Measurements from ENCODE around the gene CALHM2.

The CALHM2 gene, protein sequence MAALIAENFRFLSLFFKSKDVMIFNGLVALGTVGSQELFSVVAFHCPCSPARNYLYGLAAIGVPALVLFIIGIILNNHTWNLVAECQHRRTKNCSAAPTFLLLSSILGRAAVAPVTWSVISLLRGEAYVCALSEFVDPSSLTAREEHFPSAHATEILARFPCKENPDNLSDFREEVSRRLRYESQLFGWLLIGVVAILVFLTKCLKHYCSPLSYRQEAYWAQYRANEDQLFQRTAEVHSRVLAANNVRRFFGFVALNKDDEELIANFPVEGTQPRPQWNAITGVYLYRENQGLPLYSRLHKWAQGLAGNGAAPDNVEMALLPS
- 4.6 to 65.2 (median 12.8) reads per million in 9 experiments for total RNA-seq

GRCh38 chr10:103451831-103452505 is at the start of gene CALHM2:
Gene CALHM2, minus strand, starts transcription at chr10:103452370. Its CDS starts 2,429 bp downstream, at chr10:103449941.
- no peaks in the 10 kb centered on the region for H3K9me3 Mint-ChIP-seq
- H3K27me3 Mint-ChIP-seq = no peaks in the 10 kb centered on the region
- peak within 1 kb of the TSS; percentile 90 to 91 for H3K27ac Mint-ChIP-seq
- peak; percentile 39 to 46 (median 42) for DNase-seq
- ATAC-seq (replicated peaks) = peak; percentile 73
- H3K4me3 Mint-ChIP-seq = peak within 1 kb of the TSS; percentile 95 to 96
- peaks cover 52 to 61% of the 10 kb centered on the region in 2 donors for H3K4me1 Mint-ChIP-seq (ENCODE audit: low read depth in 2 of 2)
- peaks cover 37% of the 10 kb centered on the region for H3K36me3 Mint-ChIP-seq (ENCODE audit: insufficient read depth)

GRCh38 chr10:103501186-103501585 is 49.0 kb upstream of the CALHM2 start:
- Mint-ChIP-seq H3K9me3 (no peaks in the 10 kb centered on the region), H3K4me3 (no peak overlapping the region), H3K27me3 (peaks cover 34 to 61% of the 10 kb centered on the region in 2 donors), H3K4me1 (ENCODE audit: low read depth in 2 of 2) (peaks cover 15 to 25% of the 10 kb centered on the region in 2 donors), H3K27ac (no peak overlapping the region), H3K36me3 (ENCODE audit: insufficient read depth) (peaks cover 5% of the 10 kb centered on the region)
- DNase-seq = no peak
- no peak for ATAC-seq (replicated peaks)

DNA sequence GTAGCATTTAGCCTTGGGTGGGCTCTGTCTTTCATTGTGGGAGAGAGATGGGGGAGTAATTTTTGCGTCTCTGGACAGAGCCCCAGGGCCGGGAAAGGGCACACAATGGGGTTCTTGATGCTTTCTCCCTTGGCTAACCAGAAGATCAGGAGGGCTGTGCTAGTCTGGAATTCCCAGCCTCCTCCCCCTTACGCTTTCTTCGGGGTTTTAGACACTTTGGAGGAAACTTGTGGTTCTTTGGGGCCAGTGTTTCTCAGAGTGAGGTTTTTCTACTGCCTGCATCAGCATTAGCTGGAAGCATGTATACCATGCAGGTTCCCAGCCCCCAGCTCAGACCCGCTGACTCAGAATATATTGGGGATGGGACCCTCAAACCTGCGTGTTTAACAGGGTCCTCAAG is 48.3 kb upstream of the CALHM2 start:
- DNase-seq = no peak
- H3K27ac Mint-ChIP-seq = no peak overlapping the region
- H3K36me3 Mint-ChIP-seq (ENCODE audit: insufficient read depth) = peaks cover 5% of the 10 kb centered on the region
- H3K4me1 Mint-ChIP-seq (ENCODE audit: low read depth in 2 of 2) = peaks cover 15 to 23% of the 10 kb centered on the region in 2 donors
- no peak overlapping the region for H3K4me3 Mint-ChIP-seq
- H3K27me3 Mint-ChIP-seq = peaks cover 40 to 64% of the 10 kb centered on the region in 2 donors
- H3K9me3 Mint-ChIP-seq = no peaks in the 10 kb centered on the region
- no peak for ATAC-seq (replicated peaks)

DNA sequence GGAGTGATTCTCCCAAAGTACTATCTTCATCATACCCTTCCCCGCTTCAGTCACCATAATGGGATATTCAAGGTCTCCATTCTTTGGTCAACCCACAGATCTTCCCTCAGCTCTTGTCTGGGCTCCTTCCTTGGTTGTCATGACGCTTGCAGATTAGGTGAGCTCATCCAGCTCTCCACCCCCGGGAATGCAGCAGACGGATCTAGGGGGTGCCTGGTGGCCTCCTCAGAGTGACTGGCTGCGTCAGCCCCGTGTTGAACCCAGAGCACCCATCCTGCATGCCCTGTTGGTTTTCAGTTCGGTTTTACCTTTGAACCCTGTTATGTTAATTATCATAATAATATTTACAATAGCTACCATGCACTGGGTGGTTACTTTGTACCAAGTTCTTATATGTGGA is 47.7 kb upstream of the CALHM2 start:
- peaks cover 5% of the 10 kb centered on the region for H3K36me3 Mint-ChIP-seq (ENCODE audit: insufficient read depth)
- ATAC-seq (replicated peaks) (no peak), DNase-seq (no peak)
- peaks cover 45 to 70% of the 10 kb centered on the region in 2 donors for H3K27me3 Mint-ChIP-seq
- H3K27ac Mint-ChIP-seq = no peak overlapping the region
- no peak overlapping the region for H3K4me3 Mint-ChIP-seq
- H3K9me3 Mint-ChIP-seq = no peaks in the 10 kb centered on the region
- peaks cover 15 to 23% of the 10 kb centered on the region in 2 donors for H3K4me1 Mint-ChIP-seq (ENCODE audit: low read depth in 2 of 2)

DNA sequence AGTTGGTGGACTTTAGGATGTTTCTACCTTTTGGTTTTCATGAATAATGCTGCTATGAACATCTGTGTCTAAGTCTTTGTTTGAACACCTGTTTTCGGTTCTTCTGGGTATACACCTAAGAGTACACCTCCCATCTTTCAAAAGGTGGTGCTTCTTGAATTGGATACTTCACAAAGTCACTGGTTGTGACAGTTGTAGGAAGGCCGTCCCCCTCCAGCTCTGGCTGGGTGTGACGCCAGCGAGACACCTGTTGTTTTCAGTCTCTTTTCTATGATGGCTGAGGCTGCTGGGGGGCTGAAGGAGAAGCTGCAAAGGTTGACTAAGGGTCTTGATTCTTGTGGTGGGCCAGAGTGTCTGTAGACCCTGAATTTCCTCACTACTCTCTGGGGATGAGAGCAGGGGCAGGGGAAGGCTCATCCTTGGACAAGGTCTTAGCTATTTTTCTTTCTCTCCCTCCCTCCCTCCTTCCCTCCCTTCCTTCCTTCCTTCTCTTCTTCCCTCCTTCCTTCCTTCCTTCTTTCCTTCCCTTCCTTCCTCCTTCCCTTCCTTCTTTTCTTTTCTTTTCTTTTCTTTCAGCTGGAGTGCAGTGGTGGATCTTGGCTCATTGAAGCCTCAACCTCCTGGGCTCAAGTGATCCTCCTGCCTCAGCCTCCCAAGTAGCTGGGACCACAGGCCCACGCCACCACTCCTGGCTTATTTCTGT is 46.9 kb upstream of the CALHM2 start:
- H3K9me3 Mint-ChIP-seq = no peaks in the 10 kb centered on the region
- DNase-seq (no peak), ATAC-seq (replicated peaks) (no peak)
- peaks cover 7 to 20% of the 10 kb centered on the region in 2 donors for H3K4me1 Mint-ChIP-seq (ENCODE audit: low read depth in 2 of 2)
- no peak overlapping the region for H3K4me3 Mint-ChIP-seq
- peaks cover 45 to 78% of the 10 kb centered on the region in 2 donors for H3K27me3 Mint-ChIP-seq
- H3K36me3 Mint-ChIP-seq (ENCODE audit: insufficient read depth) = peaks cover 5% of the 10 kb centered on the region
- H3K27ac Mint-ChIP-seq = no peak overlapping the region

- Mint-ChIP-seq H3K27ac (no peak overlapping the region), H3K9me3 (no peaks in the 10 kb centered on the region), H3K4me3 (no peak overlapping the region), H3K36me3 (ENCODE audit: insufficient read depth) (peaks cover 2% of the 10 kb centered on the region), H3K4me1 (ENCODE audit: low read depth in 2 of 2) (peaks cover 4 to 17% of the 10 kb centered on the region in 2 donors), H3K27me3 (peaks cover 50 to 76% of the 10 kb centered on the region in 2 donors)
- DNase-seq (no peak), ATAC-seq (replicated peaks) (no peak)
Measured at GRCh38 chr10:103497161-103497915, 45.2 kb upstream of the CALHM2 start.

- Mint-ChIP-seq H3K4me1 (ENCODE audit: low read depth in 2 of 2) (peaks cover 11 to 18% of the 10 kb centered on the region in 2 donors), H3K27me3 (peaks cover 47 to 67% of the 10 kb centered on the region in 2 donors), H3K27ac (no peak overlapping the region), H3K9me3 (no peaks in the 10 kb centered on the region), H3K36me3 (ENCODE audit: insufficient read depth) (peaks cover 5% of the 10 kb centered on the region), H3K4me3 (peak overlapping the region; percentile 67 to 71)
- DNase-seq (no peak), ATAC-seq (replicated peaks) (no peak)
Measured at GRCh38 chr10:103495321-103495720, 43.2 kb upstream of the CALHM2 start.

GRCh38 chr10:103493916-103494877 is 42.0 kb upstream of the CALHM2 start:
- no peak overlapping the region for H3K27ac Mint-ChIP-seq
- ATAC-seq (replicated peaks) = peak; percentile 70
- H3K4me3 Mint-ChIP-seq = peak overlapping the region; percentile 67 to 71
- H3K4me1 Mint-ChIP-seq (ENCODE audit: low read depth in 2 of 2) = peaks cover 15 to 18% of the 10 kb centered on the region in 2 donors
- peak; percentile 39 to 43 (median 42) for DNase-seq
- peaks cover 38 to 59% of the 10 kb centered on the region in 2 donors for H3K27me3 Mint-ChIP-seq
- H3K36me3 Mint-ChIP-seq (ENCODE audit: insufficient read depth) = peaks cover 2% of the 10 kb centered on the region
- H3K9me3 Mint-ChIP-seq = no peaks in the 10 kb centered on the region

DNA sequence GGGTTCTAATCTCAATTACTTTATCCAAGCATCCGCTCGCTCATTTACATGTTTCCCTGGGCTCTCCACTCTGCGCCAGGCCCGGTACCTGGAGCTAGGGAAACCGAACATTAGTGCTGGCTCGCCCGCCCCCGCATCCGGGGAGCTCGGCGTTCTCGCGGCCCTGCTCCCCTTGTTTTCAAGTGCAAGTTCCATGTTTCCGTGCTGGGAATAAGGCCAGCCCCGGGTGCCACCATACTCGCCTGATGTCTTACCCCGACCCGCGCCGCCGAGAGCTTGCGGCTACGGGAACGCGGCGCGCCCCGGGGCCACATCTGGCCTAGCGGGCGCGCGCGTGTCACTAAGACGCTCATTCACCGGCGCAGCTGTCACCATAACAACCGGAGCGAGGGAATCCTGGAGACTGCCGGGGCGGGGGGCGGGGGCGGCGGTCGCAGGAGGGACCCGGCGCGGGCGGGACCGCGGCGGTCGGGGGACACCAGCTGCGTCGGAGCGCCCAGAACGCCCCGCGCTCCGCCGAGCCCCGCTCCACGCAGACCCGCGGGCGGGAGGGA is 41.3 kb upstream of the CALHM2 start, which contains the start of gene NEURL1:
NEURL1 (plus strand) TSS at position 344 of the 554 bp plus-strand sequence. CDS start 683 bp downstream, outside the sequence.
- Mint-ChIP-seq H3K36me3 (ENCODE audit: insufficient read depth) (peaks cover 2% of the 10 kb centered on the region), H3K4me1 (ENCODE audit: low read depth in 2 of 2) (peaks cover 15 to 18% of the 10 kb centered on the region in 2 donors), H3K9me3 (no peaks in the 10 kb centered on the region), H3K4me3 (peak within 1 kb of the TSS; percentile 82 to 88), H3K27ac (peak within 1 kb of the TSS in 1 of 2 donors; percentile 68), H3K27me3 (peaks cover 34 to 52% of the 10 kb centered on the region in 2 donors)
- peak; percentile 21 for ATAC-seq (replicated peaks)
- DNase-seq = peak in 1 of 3 experiments; percentile 17

- Mint-ChIP-seq H3K4me1 (ENCODE audit: low read depth in 2 of 2) (peaks cover 15 to 18% of the 10 kb centered on the region in 2 donors), H3K9me3 (no peaks in the 10 kb centered on the region), H3K27me3 (peaks cover 32 to 48% of the 10 kb centered on the region in 2 donors), H3K4me3 (peak overlapping the region; percentile 82 to 88), H3K27ac (peak overlapping the region in 1 of 2 donors; percentile 68), H3K36me3 (ENCODE audit: insufficient read depth) (peaks cover 2% of the 10 kb centered on the region)
- ATAC-seq (replicated peaks) = no peak
- DNase-seq = no peak
Measured at GRCh38 chr10:103492655-103493261, 40.6 kb upstream of the CALHM2 start.

DNA sequence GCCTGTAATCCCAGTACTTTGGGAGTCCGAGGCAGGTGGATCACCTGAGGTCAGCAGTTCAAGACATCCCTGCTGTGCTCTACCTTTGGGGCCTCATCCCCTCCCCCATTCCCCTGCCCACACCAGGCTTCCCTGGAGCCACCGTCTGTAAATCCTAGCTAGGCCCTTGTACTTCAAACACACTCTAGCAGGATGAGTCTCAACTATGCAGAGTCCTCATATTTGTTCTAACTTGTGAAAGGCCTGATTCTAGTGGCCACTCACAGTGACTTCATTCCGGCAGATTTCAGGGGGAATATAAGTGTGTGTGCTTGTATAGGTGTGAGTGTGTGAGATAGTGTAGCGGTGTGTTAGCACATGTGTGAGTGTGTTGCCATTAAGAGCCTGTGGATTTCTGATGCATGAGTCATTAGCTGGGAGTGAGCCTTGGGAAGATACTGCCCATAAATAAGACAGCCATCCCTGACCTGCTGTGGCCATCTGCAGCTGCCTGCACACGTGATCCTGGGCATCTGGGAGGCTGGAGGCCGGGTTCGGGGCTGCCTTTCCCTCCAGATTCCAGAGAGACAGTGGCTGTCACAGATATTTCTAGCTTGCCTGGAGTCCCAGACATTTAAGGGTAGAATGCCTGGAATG is 39.7 kb upstream of the CALHM2 start:
- no peak for ATAC-seq (replicated peaks)
- H3K27ac Mint-ChIP-seq = peak overlapping the region in 1 of 2 donors; percentile 68
- peak overlapping the region in 1 of 2 donors; percentile 88 for H3K4me3 Mint-ChIP-seq
- no peak for DNase-seq
- peaks cover 15 to 18% of the 10 kb centered on the region in 2 donors for H3K4me1 Mint-ChIP-seq (ENCODE audit: low read depth in 2 of 2)
- H3K36me3 Mint-ChIP-seq (ENCODE audit: insufficient read depth) = peaks cover 2% of the 10 kb centered on the region
- peaks cover 26 to 39% of the 10 kb centered on the region in 2 donors for H3K27me3 Mint-ChIP-seq
- H3K9me3 Mint-ChIP-seq = no peaks in the 10 kb centered on the region
